22Rv1 (cell line): ENCODE data around the gene GMDS.

Experiments
- CTCF ChIP-seq: fragments of 450-650 bp; IDR thresholded peaks from 2 replicates; pipeline ENCODE4 v1.5.1; 2017; ENCODE audit warnings: mild to moderate bottlenecking
- ZFX ChIP-seq: fragments of 450-650 bp; IDR thresholded peaks from 2 replicates; pipeline ENCODE4 v1.6.1; 2017; ENCODE audit warnings: antibody characterized with exemption, borderline replicate concordance

DNA sequence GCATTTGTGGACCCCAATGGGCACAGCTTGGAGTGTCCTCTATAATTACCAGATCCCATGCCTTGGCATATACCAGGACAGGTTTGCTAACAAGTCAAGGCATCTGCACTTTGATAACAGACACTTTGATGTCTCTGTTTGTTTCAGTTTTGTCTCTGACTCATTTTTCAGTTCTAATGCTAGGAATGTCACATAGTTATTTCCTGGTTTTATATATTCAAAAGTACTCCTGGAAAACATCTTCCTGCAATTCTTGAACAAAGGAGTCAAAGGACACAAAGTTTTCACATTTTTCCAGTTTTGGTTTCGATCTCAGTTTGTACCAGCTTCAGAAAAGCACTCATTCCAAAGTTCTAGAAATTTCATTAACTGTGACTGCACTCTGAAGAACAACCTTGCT, 447.6 kb downstream of the GMDS start:
- TF ChIP-seq CTCF = no peak
- TF ChIP-seq ZFX = no peak
